Progenitor cell of endocrine pancreas (in vitro differentiated cells): ENCODE data around the gene RSBN1L. TPM values are rescaled to one million over a fixed set of nuclear protein-coding genes. Genes with fewer than 3 reads are reported as not detected.
A peak's percentile ranks its signal among the peaks of the same experiment; 100 is the strongest.

Experiments used
- DNase-seq: peaks from one replicate; pipeline ENCODE4 v3.0.0; 2021; ENCODE audit warnings: low spot score; ENCODE audit not compliant: unreplicated experiment
- H3K27ac Mint-ChIP-seq: 2 replicates; pipeline ENCODE4 v1.8.0; 2021; ENCODE audit warnings: mild to moderate bottlenecking, moderate library complexity, mixed read lengths
- H3K27me3 Mint-ChIP-seq: 2 replicates; pipeline ENCODE4 v1.8.0; 2021; ENCODE audit warnings: mixed read lengths
- H3K36me3 Mint-ChIP-seq: 2 replicates; pipeline ENCODE4 v1.8.0; 2022; ENCODE audit warnings: mixed read lengths; ENCODE audit not compliant: insufficient read depth
- H3K4me1 Mint-ChIP-seq: 2 replicates; pipeline ENCODE4 v1.8.0; 2021; ENCODE audit warnings: low read depth, mixed read lengths
- H3K4me3 Mint-ChIP-seq: 2 replicates; pipeline ENCODE4 v1.8.0; 2021; ENCODE audit warnings: low read depth, mild to moderate bottlenecking, moderate library complexity, mixed read lengths
- H3K9me3 Mint-ChIP-seq: 2 replicates; pipeline ENCODE4 v1.8.0; 2021; ENCODE audit warnings: low read depth, mixed read lengths
- total RNA-seq: library from RNA; stranded (reverse); gene quantifications from 2 replicates; pipeline ENCODE4 v1.2.1, GENCODE V29; 2021
- TF ChIP-seq, protein P1 (sequence below): fragments of 200-600 bp; sonication (generic); IDR thresholded peaks from one replicate; pipeline ENCODE4 v1.5.0; 2021; ENCODE audit warnings: antibody characterized with exemption, mild to moderate bottlenecking; ENCODE audit not compliant: unreplicated experiment

The RSBN1L gene
- total RNA-seq, 1 donor from 2014 or later: 24.5 TPM

DNA sequence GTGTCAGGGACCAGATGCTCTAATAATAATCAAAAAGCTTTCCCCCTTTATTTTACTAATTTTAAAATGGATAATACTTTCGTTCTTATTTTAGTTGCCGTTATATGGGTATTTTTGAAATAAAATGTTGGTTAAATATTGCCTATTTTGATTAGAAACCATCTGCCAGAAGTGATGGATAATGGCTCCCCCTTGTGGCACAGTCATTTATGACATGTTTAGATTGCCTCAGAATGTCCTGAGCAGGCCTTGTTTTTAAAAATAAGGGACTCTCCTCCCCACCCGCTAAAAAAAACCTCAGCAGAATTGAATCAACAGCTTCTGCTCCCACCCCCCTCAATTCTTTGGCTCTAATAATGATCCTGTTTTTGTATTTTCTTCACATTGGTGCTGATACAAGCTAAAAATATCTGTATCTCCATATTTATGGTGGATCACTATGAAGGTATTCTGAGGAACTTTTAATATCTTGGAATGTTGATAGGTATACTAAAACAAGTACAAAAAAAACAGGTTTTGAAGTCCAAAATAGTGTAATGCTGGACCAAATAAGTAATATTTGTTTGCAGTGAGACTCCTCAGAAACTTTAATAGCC, 63.1 kb downstream of the RSBN1L start:
- H3K36me3 Mint-ChIP-seq: no peaks in the 10 kb centered on the region
- H3K4me1 Mint-ChIP-seq: peaks cover 6% of the 10 kb centered on the region
- peak; percentile 46 for DNase-seq
- H3K27ac Mint-ChIP-seq: no peak overlapping the region
- H3K4me3 Mint-ChIP-seq: no peak overlapping the region
- TF ChIP-seq, protein P1, sequence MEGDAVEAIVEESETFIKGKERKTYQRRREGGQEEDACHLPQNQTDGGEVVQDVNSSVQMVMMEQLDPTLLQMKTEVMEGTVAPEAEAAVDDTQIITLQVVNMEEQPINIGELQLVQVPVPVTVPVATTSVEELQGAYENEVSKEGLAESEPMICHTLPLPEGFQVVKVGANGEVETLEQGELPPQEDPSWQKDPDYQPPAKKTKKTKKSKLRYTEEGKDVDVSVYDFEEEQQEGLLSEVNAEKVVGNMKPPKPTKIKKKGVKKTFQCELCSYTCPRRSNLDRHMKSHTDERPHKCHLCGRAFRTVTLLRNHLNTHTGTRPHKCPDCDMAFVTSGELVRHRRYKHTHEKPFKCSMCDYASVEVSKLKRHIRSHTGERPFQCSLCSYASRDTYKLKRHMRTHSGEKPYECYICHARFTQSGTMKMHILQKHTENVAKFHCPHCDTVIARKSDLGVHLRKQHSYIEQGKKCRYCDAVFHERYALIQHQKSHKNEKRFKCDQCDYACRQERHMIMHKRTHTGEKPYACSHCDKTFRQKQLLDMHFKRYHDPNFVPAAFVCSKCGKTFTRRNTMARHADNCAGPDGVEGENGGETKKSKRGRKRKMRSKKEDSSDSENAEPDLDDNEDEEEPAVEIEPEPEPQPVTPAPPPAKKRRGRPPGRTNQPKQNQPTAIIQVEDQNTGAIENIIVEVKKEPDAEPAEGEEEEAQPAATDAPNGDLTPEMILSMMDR: peak; percentile 93
- no peaks in the 10 kb centered on the region for H3K9me3 Mint-ChIP-seq
- no peaks in the 10 kb centered on the region for H3K27me3 Mint-ChIP-seq

- no peaks in the 10 kb centered on the region for H3K9me3 Mint-ChIP-seq
- TF ChIP-seq, protein P1: no peak
- H3K36me3 Mint-ChIP-seq: no peaks in the 10 kb centered on the region
- H3K27ac Mint-ChIP-seq: no peak overlapping the region
- H3K27me3 Mint-ChIP-seq: no peaks in the 10 kb centered on the region
- peaks cover 11% of the 10 kb centered on the region for H3K4me1 Mint-ChIP-seq
- H3K4me3 Mint-ChIP-seq: no peak overlapping the region
- no peak for DNase-seq
These were observed 64.7 kb downstream of the RSBN1L start for GRCh38 chr7:77760809-77761453.

DNA sequence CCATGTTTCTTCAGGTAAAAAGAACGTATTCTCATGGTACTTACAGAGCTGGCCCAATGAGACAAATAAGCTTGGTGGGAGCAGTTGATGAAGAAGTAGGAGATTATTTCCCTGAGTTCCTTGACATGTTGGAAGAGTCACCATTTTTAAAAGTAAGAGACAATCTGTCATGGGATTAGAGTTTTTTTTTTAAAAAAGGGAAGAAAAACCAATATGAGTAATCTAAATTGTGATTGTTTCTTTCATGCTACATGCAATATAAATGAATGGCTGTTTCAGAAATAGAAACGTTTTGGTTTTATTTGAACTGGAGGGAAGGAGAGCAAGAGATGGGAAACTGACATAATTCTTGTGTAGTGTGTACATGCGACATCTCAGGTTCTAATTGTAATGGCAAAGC, 69.2 kb downstream of the RSBN1L start:
- no peak for DNase-seq
- Mint-ChIP-seq H3K27me3 (no peaks in the 10 kb centered on the region), H3K4me1 (peaks cover 20% of the 10 kb centered on the region), H3K4me3 (no peak overlapping the region), H3K27ac (peak overlapping the region; percentile 3), H3K36me3 (peaks cover 6% of the 10 kb centered on the region), H3K9me3 (no peaks in the 10 kb centered on the region)
- TF ChIP-seq, protein P1: no peak

GRCh38 chr7:77765906-77766800, 69.9 kb downstream of the RSBN1L start:
- Mint-ChIP-seq H3K9me3 (no peaks in the 10 kb centered on the region), H3K4me3 (peak overlapping the region; percentile 24), H3K4me1 (peaks cover 19% of the 10 kb centered on the region), H3K36me3 (peaks cover 7% of the 10 kb centered on the region), H3K27me3 (no peaks in the 10 kb centered on the region), H3K27ac (peak overlapping the region; percentile 17)
- DNase-seq: no peak
- TF ChIP-seq, protein P1: no peak
